Measurements from ENCODE around the gene PRKCZ.

- no peak for TF ChIP-seq CTCF (conservative IDR thresholded peaks at IDR 0.05; ENCODE audit: low read length)
- no peak for TF ChIP-seq EZH2phosphoT487 (IDR thresholded peaks at IDR 0.05; ENCODE audit: borderline replicate concordance, low read depth, low read length)
These were observed 64.9 kb downstream of the PRKCZ start for GRCh38 chr1:2115008-2115641.
